ENCODE results near the gene BCL11B.

GRCh38 chr14:99196310-99196650 lies 75.7 kb downstream of the BCL11B start:
- no peak for TF ChIP-seq EZH2 (IDR thresholded peaks at IDR 0.05; ENCODE audit: borderline replicate concordance, low read length)
- no peak for TF ChIP-seq CTCF (IDR thresholded peaks at IDR 0.05; ENCODE audit: low read length)
